HEK293T (cell line): ENCODE results near the gene IGF2BP3.

ENCODE experiments used
- ARNT ChIP-seq: fragments of 450-650 bp; IDR thresholded peaks from 2 replicates; pipeline ENCODE4 v1.6.1; 2017; ENCODE audit warnings: mild to moderate bottlenecking
- BHLHE40 ChIP-seq: fragments of 450-650 bp; IDR thresholded peaks from 2 replicates; pipeline ENCODE4 v1.6.1; 2016; ENCODE audit warnings: mild to moderate bottlenecking, moderate library complexity, borderline replicate concordance
- ELF4 ChIP-seq: fragments of 450-650 bp; IDR thresholded peaks from 2 replicates; pipeline ENCODE4 v1.6.1; 2017; ENCODE audit warnings: antibody characterized with exemption
- FOXK2 ChIP-seq: fragments of 450-650 bp; IDR thresholded peaks from 2 replicates; pipeline ENCODE4 v1.6.1; 2016; ENCODE audit warnings: mild to moderate bottlenecking
- FOXM1 ChIP-seq: fragments of 450-650 bp; IDR thresholded peaks from 2 replicates; pipeline ENCODE4 v1.6.1; 2017; ENCODE audit warnings: mild to moderate bottlenecking, borderline replicate concordance
- HDGF ChIP-seq: fragments of 450-650 bp; IDR thresholded peaks from 2 replicates; pipeline ENCODE4 v1.6.1; 2017; ENCODE audit warnings: antibody characterized with exemption, borderline replicate concordance
- LEF1 ChIP-seq: fragments of 450-650 bp; IDR thresholded peaks from 2 replicates; pipeline ENCODE4 v1.6.1; 2017; ENCODE audit warnings: mild to moderate bottlenecking, borderline replicate concordance
- NFRKB ChIP-seq: fragments of 450-650 bp; IDR thresholded peaks from 2 replicates; pipeline ENCODE4 v1.6.1; 2016; ENCODE audit warnings: mild to moderate bottlenecking, moderate library complexity
- SP1 ChIP-seq: fragments of 450-650 bp; IDR thresholded peaks from 2 replicates; pipeline ENCODE4 v1.6.1; 2017
- SUZ12 ChIP-seq: fragments of 450-650 bp; IDR thresholded peaks from 2 replicates; pipeline ENCODE4 v1.6.1; 2016; ENCODE audit warnings: mild to moderate bottlenecking

- TF ChIP-seq ELF4, result no peak
- no peak for TF ChIP-seq BHLHE40
- TF ChIP-seq ARNT, result no peak
- TF ChIP-seq FOXM1, result no peak
- TF ChIP-seq SUZ12, result no peak
- TF ChIP-seq SP1, result no peak
- no peak for TF ChIP-seq NFRKB
- TF ChIP-seq LEF1, result no peak
- TF ChIP-seq HDGF, result no peak
- no peak for TF ChIP-seq FOXK2
These were observed 25.0 kb downstream of the IGF2BP3 start for GRCh38 chr7:23445326-23445725.
